OCI-LY1 (cell line): Measurements from ENCODE around the gene STAT3.

ENCODE experiments used
- EZH2 ChIP-seq: fragments of 200-600 bp; sonication (generic), shearing (Covaris generic); IDR thresholded peaks from 2 replicates; pipeline ENCODE4 v1.8.0; 2017; ENCODE audit warnings: borderline replicate concordance, mixed run types, mild to moderate bottlenecking, antibody characterized with exemption, low read length, moderate library complexity, mixed read lengths
- TF ChIP-seq, protein P1 (sequence below): fragments of 200-600 bp; sonication (generic), shearing (Covaris generic); IDR thresholded peaks from 2 replicates; pipeline ENCODE4 v1.5.1; 2017; ENCODE audit warnings: mild to moderate bottlenecking, antibody characterized with exemption, low read length, moderate library complexity, mixed read lengths

DNA sequence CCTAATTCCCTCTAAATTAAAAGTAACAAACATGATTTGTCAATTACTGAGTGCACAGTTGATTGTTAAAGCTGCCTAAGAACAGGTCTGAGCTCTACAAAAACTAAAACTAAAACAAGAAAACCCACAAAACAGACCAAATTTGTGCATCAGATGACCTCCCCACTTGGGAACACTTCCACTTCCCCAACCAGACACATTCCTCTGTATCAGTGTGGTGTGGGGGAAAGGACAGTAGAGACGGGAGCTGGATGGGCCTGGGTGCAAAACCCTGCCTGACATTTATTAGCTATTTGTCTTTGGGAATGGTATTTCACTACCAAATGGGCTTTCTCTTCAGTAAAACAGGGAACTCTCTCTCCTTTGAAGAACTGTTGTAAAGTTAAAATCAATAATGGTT, 29.8 kb downstream of the STAT3 start:
- TF ChIP-seq, protein P1, sequence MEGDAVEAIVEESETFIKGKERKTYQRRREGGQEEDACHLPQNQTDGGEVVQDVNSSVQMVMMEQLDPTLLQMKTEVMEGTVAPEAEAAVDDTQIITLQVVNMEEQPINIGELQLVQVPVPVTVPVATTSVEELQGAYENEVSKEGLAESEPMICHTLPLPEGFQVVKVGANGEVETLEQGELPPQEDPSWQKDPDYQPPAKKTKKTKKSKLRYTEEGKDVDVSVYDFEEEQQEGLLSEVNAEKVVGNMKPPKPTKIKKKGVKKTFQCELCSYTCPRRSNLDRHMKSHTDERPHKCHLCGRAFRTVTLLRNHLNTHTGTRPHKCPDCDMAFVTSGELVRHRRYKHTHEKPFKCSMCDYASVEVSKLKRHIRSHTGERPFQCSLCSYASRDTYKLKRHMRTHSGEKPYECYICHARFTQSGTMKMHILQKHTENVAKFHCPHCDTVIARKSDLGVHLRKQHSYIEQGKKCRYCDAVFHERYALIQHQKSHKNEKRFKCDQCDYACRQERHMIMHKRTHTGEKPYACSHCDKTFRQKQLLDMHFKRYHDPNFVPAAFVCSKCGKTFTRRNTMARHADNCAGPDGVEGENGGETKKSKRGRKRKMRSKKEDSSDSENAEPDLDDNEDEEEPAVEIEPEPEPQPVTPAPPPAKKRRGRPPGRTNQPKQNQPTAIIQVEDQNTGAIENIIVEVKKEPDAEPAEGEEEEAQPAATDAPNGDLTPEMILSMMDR = no peak
- TF ChIP-seq EZH2 = no peak
